GM12878 (cell line): Measurements from ENCODE around the gene FALEC. TPM values are rescaled to one million over a fixed set of nuclear protein-coding genes. Genes with fewer than 3 reads are reported as not detected.
A peak's percentile ranks its signal among the peaks of the same experiment; 100 is the strongest.

Experiments used
- ATAC-seq: fragments of 200-7000 bp; cut with Tn5 transposase; 3 replicates; pipeline ENCODE4 v1.9.1; 2020; ENCODE audit warnings: mild to moderate bottlenecking, moderate library complexity
- BruUV-seq: library from RNA; stranded (reverse); fragments of 400-500 nt; replicated peaks from 2 replicates; lab custom pipeline; 2021; lab: Mats Ljungman, UMichigan
- CTCF ChIA-PET: fragments of 300-600 bp; sonication (Branson Sonifier 250); formaldehyde crosslinking; extraction: SDS; loops from one replicate; lab custom pipeline; 2021; ENCODE audit warnings: inconsistent platforms; lab: Yijun Ruan, JAX
- POLR2A ChIA-PET: fragments of 350-600 bp; formaldehyde crosslinking; extraction: SDS; loops from one replicate; lab custom pipeline; 2021; ENCODE audit warnings: inconsistent platforms; lab: Charles Lee
- RAD21 ChIA-PET: fragments of 300-600 bp; sonication (Branson Sonifier 250); formaldehyde crosslinking; loops from one replicate; lab custom pipeline; 2023; ENCODE audit warnings: antibody characterized with exemption; ENCODE audit not compliant: unreplicated experiment; lab: Charles Lee
- SMC1A ChIA-PET: fragments of 300-600 bp; sonication (Branson Sonifier 250); formaldehyde crosslinking; loops from one replicate; lab custom pipeline; 2023; ENCODE audit not compliant: unreplicated experiment, uncharacterized antibody; lab: Charles Lee
- DNase-seq: peaks from one replicate; pipeline ENCODE4 v3.0.0-alpha.2; 2011; ENCODE audit warnings: low read depth, low spot score
- FAIRE-seq: peaks from 3 replicates; lab custom pipeline; 2011; peaks lifted over from hg19 to GRCh38; lab: Jason Lieb, UNC
- H2AFZ ChIP-seq: 2 replicates; pipeline ENCODE4 v1.6.0; 2011; ENCODE audit warnings: low read depth, low read length, control low read depth; ENCODE audit not compliant: control insufficient read depth
- H3K27ac ChIP-seq: 2 replicates; pipeline ENCODE4 v1.5.1; 2011; ENCODE audit warnings: control low read depth; ENCODE audit not compliant: control insufficient read depth, insufficient read depth
- H3K27me3 ChIP-seq, 2 experiments: replicated peaks in 1 of 2; 2 replicates each; pipeline versions ENCODE4 v1.6.0 to v1.6.1; 2011; ENCODE audit warnings: low read length in 1 of 2; ENCODE audit not compliant: control insufficient read depth in 2 of 2, insufficient read depth in 2 of 2
- H3K36me3 ChIP-seq, 2 experiments: 2 replicates each; pipeline ENCODE4 v1.5.1; 2011; ENCODE audit warnings: low read length in 1 of 2; ENCODE audit not compliant: control insufficient read depth in 2 of 2, insufficient read depth in 2 of 2
- H3K4me1 ChIP-seq: 2 replicates; pipeline ENCODE4 v1.6.1; 2011; ENCODE audit warnings: mild to moderate bottlenecking, low read length, moderate library complexity, mixed read lengths; ENCODE audit not compliant: control insufficient read depth, insufficient read depth
- H3K4me2 ChIP-seq: 2 replicates; pipeline ENCODE4 v1.6.0; 2011; ENCODE audit warnings: control low read depth; ENCODE audit not compliant: control insufficient read depth, insufficient read depth
- H3K4me3 ChIP-seq: fragments of 200-600 bp; sonication (generic); 2 replicates; pipeline ENCODE4 v1.5.1; 2016
- H3K79me2 ChIP-seq: 2 replicates; pipeline ENCODE4 v1.6.0; 2011; ENCODE audit warnings: low read length; ENCODE audit not compliant: control insufficient read depth, insufficient read depth
- H3K9ac ChIP-seq: 2 replicates; pipeline ENCODE4 v1.8.0; 2011; ENCODE audit warnings: low read length, control low read depth, mixed read lengths; ENCODE audit not compliant: control insufficient read depth, insufficient read depth
- H3K9me3 ChIP-seq: replicated peaks from 3 replicates; pipeline ENCODE4 v1.5.1; 2011; ENCODE audit warnings: mild to moderate bottlenecking, low read length; ENCODE audit not compliant: control insufficient read depth, insufficient read depth
- H4K20me1 ChIP-seq: 2 replicates; pipeline ENCODE4 v1.6.0; 2011; ENCODE audit not compliant: control insufficient read depth, insufficient read depth
- ASH2L ChIP-seq: fragments of 300-600, 200-600 bp; sonication (generic); IDR thresholded peaks from 2 replicates; pipeline ENCODE4 v1.6.1; 2017; ENCODE audit warnings: low read depth, mild to moderate bottlenecking, borderline replicate concordance
- CBFB ChIP-seq: IDR thresholded peaks from 2 replicates; pipeline ENCODE4 v1.6.1; 2016; ENCODE audit warnings: antibody characterized with exemption, low read depth
- CEBPB ChIP-seq, 2 experiments: fragments of 150-350 bp in 1 of 2; IDR thresholded peaks; 2 replicates each; pipeline ENCODE4 v1.6.1; 2012 to 2014; ENCODE audit warnings: low read depth in 2 of 2, low read length in 2 of 2, borderline replicate concordance in 1 of 2, inconsistent platforms in 1 of 2
- CREM ChIP-seq: IDR thresholded peaks from 2 replicates; pipeline ENCODE4 v1.6.1; 2014; ENCODE audit warnings: antibody characterized with exemption, low read depth
- ESRRA ChIP-seq: IDR thresholded peaks from 2 replicates; pipeline ENCODE4 v1.6.1; 2012; ENCODE audit warnings: mild to moderate bottlenecking, low read length, improper control_type of control experiment
- GABPA ChIP-seq: IDR thresholded peaks from 2 replicates; pipeline ENCODE4 v1.6.1; 2014; ENCODE audit warnings: antibody characterized with exemption, low read depth, mild to moderate bottlenecking, inconsistent platforms
- HDAC6 ChIP-seq: fragments of 200-600 bp; sonication (generic); IDR thresholded peaks from one replicate; pipeline ENCODE4 v1.8.0; 2017; ENCODE audit warnings: antibody characterized with exemption; ENCODE audit not compliant: unreplicated experiment
- LARP7 ChIP-seq: fragments of 450-650 bp; IDR thresholded peaks from 2 replicates; pipeline ENCODE4 v1.6.1; 2017; ENCODE audit warnings: mild to moderate bottlenecking
- POLR2AphosphoS5 ChIP-seq: IDR thresholded peaks from 2 replicates; pipeline ENCODE4 v1.6.1; 2011; ENCODE audit warnings: mild to moderate bottlenecking, low read length, inconsistent platforms
- RAD51 ChIP-seq: fragments of 450-650 bp; IDR thresholded peaks from 2 replicates; pipeline ENCODE4 v1.6.1; 2016; ENCODE audit warnings: moderate library complexity, mild to moderate bottlenecking, inconsistent platforms
- SMAD5 ChIP-seq: IDR thresholded peaks from 2 replicates; pipeline ENCODE4 v1.6.1; 2016; ENCODE audit warnings: antibody characterized with exemption, low read depth
- STAT3 ChIP-seq: IDR thresholded peaks from 2 replicates; pipeline ENCODE4 v1.6.1; 2011; ENCODE audit warnings: low read depth, low read length, improper control_type of control experiment
- WRNIP1 ChIP-seq: IDR thresholded peaks from 2 replicates; pipeline ENCODE4 v1.6.1; 2011; ENCODE audit warnings: low read depth, low read length, improper control_type of control experiment, borderline replicate concordance
- ZNF24 ChIP-seq: fragments of 450-650 bp; IDR thresholded peaks from 2 replicates; pipeline ENCODE4 v1.6.1; 2017; ENCODE audit warnings: antibody characterized with exemption, mild to moderate bottlenecking
- WGBS: methylation state at CpG from one replicate; pipeline ENCODE4 v1.1.6; 2016; ENCODE audit warnings: low lambda C conversion rate; ENCODE audit not compliant: insufficient replicate concordance, insufficient coverage; ENCODE audit errors: missing lambda C conversion rate; 5-methylcytosine and 5-hydroxymethylcytosine counted together
- in situ Hi-C: fragments of 300-500 bp; cut with MboI; formaldehyde crosslinking; loops from 9 replicates; pipeline ENCODE4 v1.14.3; 2018; ENCODE audit warnings: mixed read lengths
- intact Hi-C: fragments of 100-400 bp; cut with micrococcal nuclease; formaldehyde crosslinking; loops from one replicate; pipeline ENCODE4 v1.14.2; 2022; ENCODE audit not compliant: unreplicated experiment
- polyA plus RNA-seq, 11 experiments: library from polyadenylated mRNA; depleted of rRNA in 4 of 11; unstranded in 6 of 11; stranded (reverse) in 5 of 11; fragments of >200 nt; fragmentation: Nextera tagmentation in 4 of 11; fragmentation: Illumina TruSeq in 1 of 11; extraction: Ambion mirVana in 4 of 11; extraction: Trizol in 1 of 11; gene quantifications; 1 replicate in 1 of 11; 2 replicates in 10 of 11; pipeline versions ENCODE4 v1.2.1 to v1.2.3, GENCODE V29; 2011 to 2016; ENCODE audit warnings: inconsistent platforms in 2 of 11, missing spikeins in 2 of 11, low read depth in 1 of 11
- total RNA-seq, 4 experiments: library from RNA; depleted of rRNA in 3 of 4; stranded (reverse); fragments of >200 nt in 3 of 4; fragmentation: Illumina TruSeq in 1 of 4; extraction: Trizol in 1 of 4; gene quantifications; 2 replicates each; pipeline versions ENCODE4 v1.2.1 to v1.2.3, GENCODE V29; 2013 to 2021
- TF ChIP-seq, protein P1 (sequence below): fragments of 450-650 bp; IDR thresholded peaks from 2 replicates; pipeline ENCODE4 v1.6.1; 2017; ENCODE audit warnings: mild to moderate bottlenecking, low read depth, inconsistent platforms; ENCODE audit not compliant: poor library complexity, severe bottlenecking
- TF ChIP-seq, protein P2 (sequence below): IDR thresholded peaks from 2 replicates; pipeline ENCODE4 v1.6.1; 2012; ENCODE audit warnings: low read depth, low read length, improper control_type of control experiment
- TF ChIP-seq, protein P3 (sequence below): IDR thresholded peaks from 2 replicates; pipeline ENCODE4 v1.6.1; 2012; ENCODE audit warnings: low read length, inconsistent platforms

Gene FALEC
- total and polyA plus RNA-seq, 10 of the 15 experiments (the other 5 are each of a cell fraction or from before 2014, with no cell fraction given): 0.21 to 0.71 (median 0.32) TPM; not detected in 3

GRCh38 chr1:150567341-150567716, 51.8 kb downstream of the FALEC start (continued):
- TF ChIP-seq, protein P1, sequence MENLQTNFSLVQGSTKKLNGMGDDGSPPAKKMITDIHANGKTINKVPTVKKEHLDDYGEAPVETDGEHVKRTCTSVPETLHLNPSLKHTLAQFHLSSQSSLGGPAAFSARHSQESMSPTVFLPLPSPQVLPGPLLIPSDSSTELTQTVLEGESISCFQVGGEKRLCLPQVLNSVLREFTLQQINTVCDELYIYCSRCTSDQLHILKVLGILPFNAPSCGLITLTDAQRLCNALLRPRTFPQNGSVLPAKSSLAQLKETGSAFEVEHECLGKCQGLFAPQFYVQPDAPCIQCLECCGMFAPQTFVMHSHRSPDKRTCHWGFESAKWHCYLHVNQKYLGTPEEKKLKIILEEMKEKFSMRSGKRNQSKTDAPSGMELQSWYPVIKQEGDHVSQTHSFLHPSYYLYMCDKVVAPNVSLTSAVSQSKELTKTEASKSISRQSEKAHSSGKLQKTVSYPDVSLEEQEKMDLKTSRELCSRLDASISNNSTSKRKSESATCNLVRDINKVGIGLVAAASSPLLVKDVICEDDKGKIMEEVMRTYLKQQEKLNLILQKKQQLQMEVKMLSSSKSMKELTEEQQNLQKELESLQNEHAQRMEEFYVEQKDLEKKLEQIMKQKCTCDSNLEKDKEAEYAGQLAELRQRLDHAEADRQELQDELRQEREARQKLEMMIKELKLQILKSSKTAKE: peak; percentile 95
- TF ChIP-seq POLR2AphosphoS5 (0 out of 2 replicates have a peak, but pooled peaks have one; percentile 15), RAD51 (peak; percentile 46; the same call in 1 of the 2 replicates), LARP7 (no peak), STAT3 (peak; percentile 82; the same call in 1 of the 2 replicates)

DNA sequence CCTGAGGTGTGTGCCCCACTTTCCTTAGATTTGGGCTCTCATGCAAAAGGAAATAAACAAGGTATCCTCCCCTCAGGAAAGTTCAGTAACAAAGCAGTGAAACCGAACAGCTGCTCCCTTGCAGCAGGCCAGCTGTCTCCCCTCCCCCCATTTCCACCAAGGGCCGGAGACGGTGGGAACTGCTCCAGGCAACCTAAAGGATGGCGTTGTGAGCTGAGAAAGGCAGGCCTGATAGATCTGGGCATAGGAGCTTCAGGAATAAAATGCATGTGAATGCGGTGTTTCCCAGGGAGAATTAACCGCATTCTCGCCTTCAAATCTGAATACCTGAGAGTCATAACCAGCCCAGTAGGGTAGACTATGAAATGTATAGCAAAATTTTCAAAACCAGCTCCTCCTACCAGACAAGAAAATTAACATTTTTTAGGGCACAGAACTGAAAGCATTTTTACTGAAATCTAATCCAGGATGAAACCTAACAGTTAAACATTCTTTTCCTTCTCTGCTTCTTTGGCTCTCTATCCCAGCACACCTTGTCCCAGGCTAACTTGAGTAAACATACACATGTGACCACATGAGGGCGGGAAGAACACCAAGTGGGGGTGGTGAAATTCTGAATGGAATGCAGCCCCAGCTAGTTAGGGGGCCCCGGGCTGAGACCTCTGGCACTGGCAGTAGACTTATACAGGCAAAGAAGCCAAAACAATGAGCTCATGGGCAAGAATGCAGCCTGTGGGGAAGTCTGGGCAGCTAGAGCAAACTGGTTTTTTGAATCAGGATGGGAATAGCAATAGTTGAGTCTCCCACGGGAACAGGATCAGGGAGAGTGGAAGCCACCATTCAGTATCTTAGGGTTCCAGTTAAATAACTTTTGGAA, 52.4 kb downstream of the FALEC start:
- Histone ChIP-seq H3K27me3 (no peaks in the 10 kb centered on the region), H3K79me2 (peaks cover 70% of the 10 kb centered on the region), H3K4me2 (peak overlapping the region; percentile 96), H2AFZ (no peak overlapping the region), H3K4me1 (peaks cover 70% of the 10 kb centered on the region), H4K20me1 (no peaks in the 10 kb centered on the region), H3K9me3 (no peaks in the 10 kb centered on the region), H3K27ac (peak overlapping the region; percentile 98), H3K36me3 (peaks cover under 1 to 2% of the 10 kb centered on the region in 2 experiments; a peak in 2 of 4 replicates), H3K4me3 (peak overlapping the region; percentile 49), H3K9ac (peak overlapping the region; percentile 77)
- RAD21 ChIA-PET: interaction anchor here (0.7 to 12.1 kb wide), 10 partner anchors 9 to 428 kb away, joined by 3 to 387 read pairs (median 4); partner anchors contain the start of genes ENSA and MCL1
- CTCF ChIA-PET: interaction anchor here (0.8 to 16.3 kb wide), 9 partner anchors 4 to 427 kb away, joined by 3 to 390 read pairs (median 4); partner anchors contain the start of genes ENSA and MCL1
- in situ Hi-C loops: loop anchor here (5.0 kb wide), 1 partner anchor 44 kb away; no protein-coding TSS in a partner anchor
- POLR2A ChIA-PET: interaction anchor here (0.5 to 11.4 kb wide), 10 partner anchors 9 to 358 kb away, joined by 3 to 324 read pairs (median 6); partner anchors contain the start of genes ENSA, GOLPH3L and MCL1
- WGBS: under 1% methylated on average over 10 of the region's 10 CpGs
- ATAC-seq (peak; percentile 14), FAIRE-seq (peak; percentile 27), DNase-seq (no peak)
- SMC1A ChIA-PET: interaction anchor here (0.9 to 12.5 kb wide), 10 partner anchors 8 to 438 kb away, joined by 3 to 388 read pairs (median 4); partner anchors contain the start of genes CTSS, ENSA, GOLPH3L and MCL1
- intact Hi-C loops: no loop called here
- BruUV-seq: no TSS peak
- TF ChIP-seq GABPA (no peak), ASH2L (no peak), RAD51 (peak; percentile 27; the same call in 1 of the 2 replicates), WRNIP1 (no peak), CBFB (no peak; the same call in 1 of the 2 replicates), CEBPB (IDR thresholded peaks at IDR 0.05; ENCODE audit: borderline replicate concordance in 1 of 2, low read depth in 2 of 2, low read length in 2 of 2) (no peak), SMAD5 (no peak), ESRRA (no peak), CREM (no peak), ZNF24 (no peak), HDAC6 (no peak)
- TF ChIP-seq, protein P2, sequence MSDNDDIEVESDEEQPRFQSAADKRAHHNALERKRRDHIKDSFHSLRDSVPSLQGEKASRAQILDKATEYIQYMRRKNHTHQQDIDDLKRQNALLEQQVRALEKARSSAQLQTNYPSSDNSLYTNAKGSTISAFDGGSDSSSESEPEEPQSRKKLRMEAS: 0 out of 2 replicates have a peak, but pooled peaks have one; percentile 35
- TF ChIP-seq, protein P3, sequence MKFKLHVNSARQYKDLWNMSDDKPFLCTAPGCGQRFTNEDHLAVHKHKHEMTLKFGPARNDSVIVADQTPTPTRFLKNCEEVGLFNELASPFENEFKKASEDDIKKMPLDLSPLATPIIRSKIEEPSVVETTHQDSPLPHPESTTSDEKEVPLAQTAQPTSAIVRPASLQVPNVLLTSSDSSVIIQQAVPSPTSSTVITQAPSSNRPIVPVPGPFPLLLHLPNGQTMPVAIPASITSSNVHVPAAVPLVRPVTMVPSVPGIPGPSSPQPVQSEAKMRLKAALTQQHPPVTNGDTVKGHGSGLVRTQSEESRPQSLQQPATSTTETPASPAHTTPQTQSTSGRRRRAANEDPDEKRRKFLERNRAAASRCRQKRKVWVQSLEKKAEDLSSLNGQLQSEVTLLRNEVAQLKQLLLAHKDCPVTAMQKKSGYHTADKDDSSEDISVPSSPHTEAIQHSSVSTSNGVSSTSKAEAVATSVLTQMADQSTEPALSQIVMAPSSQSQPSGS: no peak
